ENCODE results near the gene ERC2.

Gene ERC2

DNA sequence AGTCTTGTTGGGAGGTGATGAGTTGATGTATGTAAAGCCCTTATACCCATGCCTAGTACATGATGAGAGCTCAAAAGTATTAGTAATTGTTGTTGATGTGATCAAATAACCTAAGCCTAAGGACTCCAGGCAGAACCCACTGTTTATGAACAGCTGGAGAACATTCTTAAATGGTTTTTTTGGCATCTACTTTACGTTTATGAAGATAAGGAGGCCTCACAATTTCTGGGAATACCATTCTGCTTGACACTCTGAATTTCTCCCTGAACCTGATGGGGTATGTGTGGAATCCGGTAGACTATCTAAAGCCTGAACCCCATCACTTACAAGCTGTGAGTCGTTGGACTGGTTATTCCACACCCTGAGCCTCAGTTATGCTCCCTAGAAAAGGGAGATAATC, 736.5 kb downstream of the ERC2 start:
- TF ChIP-seq CTCF (IDR thresholded peaks at IDR 0.05; ENCODE audit: low read depth, low read length): no peak
- no peak for DNase-seq
- no peak overlapping the region for H3K27ac ChIP-seq
- H3K36me3 ChIP-seq: no peaks in the 10 kb centered on the region
- H3K4me3 ChIP-seq (ENCODE audit: low read depth, low read length): no peak overlapping the region
- no peaks in the 10 kb centered on the region for H3K9me3 ChIP-seq (ENCODE audit: severe bottlenecking)
- no peaks in the 10 kb centered on the region for H3K27me3 ChIP-seq (ENCODE audit: insufficient read depth, low read depth, severe bottlenecking)

GRCh38 chr3:55729546-55729945, 738.7 kb downstream of the ERC2 start:
- Histone ChIP-seq H3K27me3 (ENCODE audit: insufficient read depth, low read depth, severe bottlenecking) (no peaks in the 10 kb centered on the region), H3K9me3 (ENCODE audit: severe bottlenecking) (no peaks in the 10 kb centered on the region), H3K27ac (no peak overlapping the region), H3K4me3 (ENCODE audit: low read depth, low read length) (no peak overlapping the region), H3K36me3 (no peaks in the 10 kb centered on the region)
- no peak for TF ChIP-seq CTCF (IDR thresholded peaks at IDR 0.05; ENCODE audit: low read depth, low read length)
- no peak for DNase-seq

DNA sequence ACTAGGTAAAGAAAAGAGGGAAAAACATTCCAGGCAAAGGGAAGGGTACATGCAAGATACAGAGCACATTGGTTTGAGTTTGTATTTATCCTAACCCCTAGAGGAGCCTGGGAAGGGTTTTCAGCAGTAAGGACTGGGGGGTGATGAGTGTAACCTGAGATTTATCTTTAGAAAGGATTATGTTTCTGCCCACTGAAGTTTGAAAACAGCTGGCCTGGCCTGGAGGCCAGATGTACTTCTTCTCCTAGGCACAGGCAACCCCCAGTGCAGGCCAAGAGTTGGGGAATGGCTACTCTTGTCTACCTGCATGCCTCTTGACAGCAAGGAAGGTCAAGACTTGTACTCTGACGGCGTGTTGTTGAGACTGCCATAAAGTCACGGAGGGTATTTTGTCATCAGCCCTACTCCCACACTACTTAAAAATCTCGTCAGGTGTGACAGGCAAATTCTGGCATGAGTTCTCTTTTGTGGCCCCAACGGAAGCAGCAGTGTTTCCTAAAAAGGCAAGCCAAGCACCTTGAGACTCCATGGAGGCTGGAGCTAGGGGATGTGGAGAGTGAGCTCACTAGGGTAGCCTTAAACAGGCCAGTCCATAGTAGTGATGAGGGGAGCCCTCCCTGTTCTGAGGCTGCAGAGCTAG, 739.7 kb downstream of the ERC2 start:
- no peaks in the 10 kb centered on the region for H3K36me3 ChIP-seq
- H3K4me3 ChIP-seq (ENCODE audit: low read depth, low read length): no peak overlapping the region
- no peaks in the 10 kb centered on the region for H3K9me3 ChIP-seq (ENCODE audit: severe bottlenecking)
- TF ChIP-seq CTCF (IDR thresholded peaks at IDR 0.05; ENCODE audit: low read depth, low read length): no peak
- DNase-seq: no peak
- no peak overlapping the region for H3K27ac ChIP-seq
- no peaks in the 10 kb centered on the region for H3K27me3 ChIP-seq (ENCODE audit: insufficient read depth, low read depth, severe bottlenecking)

DNA sequence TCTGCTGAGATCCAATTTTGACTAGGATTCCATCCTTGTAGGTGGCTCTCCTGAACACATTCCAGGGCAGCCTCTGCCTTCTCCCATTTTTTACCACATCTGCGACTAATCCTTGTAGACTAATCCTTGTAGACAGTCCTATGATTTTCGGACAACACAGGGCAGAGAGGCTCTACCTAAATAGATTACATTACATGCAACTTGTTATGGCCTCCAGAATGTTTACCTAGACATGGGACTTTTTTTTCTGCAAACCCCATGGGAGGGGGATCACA, 741.8 kb downstream of the ERC2 start:
- no peaks in the 10 kb centered on the region for H3K36me3 ChIP-seq
- no peaks in the 10 kb centered on the region for H3K27me3 ChIP-seq (ENCODE audit: insufficient read depth, low read depth, severe bottlenecking)
- TF ChIP-seq CTCF (IDR thresholded peaks at IDR 0.05; ENCODE audit: low read depth, low read length): no peak
- H3K27ac ChIP-seq: no peak overlapping the region
- no peak for DNase-seq
- H3K9me3 ChIP-seq (ENCODE audit: severe bottlenecking): no peaks in the 10 kb centered on the region
- no peak overlapping the region for H3K4me3 ChIP-seq (ENCODE audit: low read depth, low read length)

DNA sequence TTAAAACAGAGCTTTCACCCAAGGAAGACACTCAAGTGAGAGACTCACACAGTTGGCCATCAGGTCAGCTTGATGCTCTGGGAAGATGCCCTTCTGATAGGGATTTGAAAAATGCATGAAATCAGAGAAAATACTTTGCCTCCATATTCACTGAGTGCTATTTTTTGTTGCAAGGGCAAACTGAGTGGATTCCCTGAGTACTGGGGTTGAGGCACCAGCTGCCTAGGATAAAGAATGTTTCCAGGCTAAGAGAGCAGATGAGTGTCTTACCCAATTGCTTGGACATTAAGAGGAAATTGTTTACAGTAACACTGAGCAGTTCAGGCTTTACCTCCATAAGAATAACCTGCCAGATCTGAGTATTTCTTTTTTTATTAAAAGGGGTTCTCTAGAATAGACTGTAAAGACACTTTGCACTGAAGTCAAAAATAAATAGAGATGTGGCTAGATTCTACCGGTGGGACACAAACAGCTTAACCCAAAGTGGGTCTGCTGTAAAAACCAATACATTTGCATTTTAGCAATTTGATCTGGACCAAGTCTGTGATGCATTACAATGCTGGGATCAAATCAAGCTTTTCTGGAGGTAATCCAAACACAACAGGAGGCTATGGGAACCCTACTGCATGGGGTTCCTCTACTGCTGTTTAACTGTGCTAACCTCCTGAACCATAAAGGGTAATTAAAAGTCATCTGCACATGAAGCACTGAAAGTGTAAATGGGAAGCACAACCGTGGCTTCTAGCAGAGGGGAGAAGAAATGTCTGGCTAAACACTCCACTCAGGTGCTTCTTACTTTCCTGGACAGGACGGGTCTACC, 742.4 kb downstream of the ERC2 start:
- no peaks in the 10 kb centered on the region for H3K27me3 ChIP-seq (ENCODE audit: insufficient read depth, low read depth, severe bottlenecking)
- no peak for TF ChIP-seq CTCF (IDR thresholded peaks at IDR 0.05; ENCODE audit: low read depth, low read length)
- no peak for DNase-seq
- H3K4me3 ChIP-seq (ENCODE audit: low read depth, low read length): no peak overlapping the region
- no peaks in the 10 kb centered on the region for H3K9me3 ChIP-seq (ENCODE audit: severe bottlenecking)
- no peak overlapping the region for H3K27ac ChIP-seq
- H3K36me3 ChIP-seq: no peaks in the 10 kb centered on the region

DNA sequence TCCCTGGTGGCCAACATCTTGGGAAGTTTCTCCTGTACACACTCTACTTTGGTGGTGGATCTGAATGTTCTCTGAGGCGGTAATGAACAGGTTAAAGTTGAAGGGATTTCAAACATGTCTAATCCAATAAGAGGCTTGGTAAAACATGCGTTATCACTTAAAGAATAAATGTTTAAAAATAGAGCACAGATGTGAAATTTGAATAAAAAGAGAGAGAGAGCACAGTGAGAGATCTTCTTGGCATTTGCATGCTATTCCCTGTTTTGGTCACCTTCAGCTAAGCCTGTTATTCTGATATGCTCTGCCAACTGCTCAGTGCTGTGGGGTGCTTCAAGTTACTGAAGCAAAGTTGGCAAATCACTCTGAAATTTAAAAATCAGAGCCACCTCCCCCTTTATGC, 743.4 kb downstream of the ERC2 start:
- TF ChIP-seq CTCF (IDR thresholded peaks at IDR 0.05; ENCODE audit: low read depth, low read length): no peak
- Histone ChIP-seq H3K27me3 (ENCODE audit: insufficient read depth, low read depth, severe bottlenecking) (no peaks in the 10 kb centered on the region), H3K36me3 (no peaks in the 10 kb centered on the region), H3K27ac (no peak overlapping the region), H3K4me3 (ENCODE audit: low read depth, low read length) (no peak overlapping the region), H3K9me3 (ENCODE audit: severe bottlenecking) (no peaks in the 10 kb centered on the region)
- DNase-seq: no peak

All from WERI-Rb-1 (cell line).